Naive B cell (primary cell): Measurements from ENCODE around the gene LRRC8B. TPM values are rescaled to one million over a fixed set of nuclear protein-coding genes. Genes with fewer than 3 reads are reported as not detected.
A peak's percentile ranks its signal among the peaks of the same experiment; 100 is the strongest.

Experiments used
- ATAC-seq, 2 donors: fragments of 150-1000 bp; cut with Tn5 transposase; 2 replicates each; pipeline ENCODE4 v1.10.0; 2021; ENCODE audit warnings: low read depth in 2 of 2, mild to moderate bottlenecking in 2 of 2, moderate library complexity in 2 of 2
- DNase-seq: peaks from one replicate; pipeline ENCODE4 v3.0.0; 2022
- H3K27ac Mint-ChIP-seq, 6 donors: one replicate each; pipeline ENCODE4 v1.8.0; 2020 to 2022; ENCODE audit warnings: mild to moderate bottlenecking in 6 of 6, mixed read lengths in 6 of 6, moderate library complexity in 5 of 6, inconsistent platforms in 2 of 6
- H3K27me3 Mint-ChIP-seq, 3 donors: one replicate each; pipeline ENCODE4 v1.8.0; 2021 to 2022; ENCODE audit warnings: mixed read lengths in 3 of 3, mild to moderate bottlenecking in 1 of 3
- H3K36me3 Mint-ChIP-seq, 2 donors: one replicate each; pipeline ENCODE4 v1.8.0; 2020 to 2022; ENCODE audit warnings: mixed read lengths in 2 of 2, inconsistent platforms in 1 of 2, mild to moderate bottlenecking in 1 of 2
- H3K4me1 Mint-ChIP-seq, 3 donors: one replicate each; pipeline ENCODE4 v1.8.0; 2020 to 2022; ENCODE audit warnings: mixed read lengths in 3 of 3, inconsistent platforms in 1 of 3, mild to moderate bottlenecking in 1 of 3, moderate library complexity in 1 of 3
- H3K4me3 Mint-ChIP-seq, 8 donors: one replicate each; pipeline ENCODE4 v1.8.0; 2020 to 2022; ENCODE audit warnings: mild to moderate bottlenecking in 8 of 8, mixed read lengths in 8 of 8, moderate library complexity in 8 of 8, inconsistent platforms in 2 of 8
- H3K9me3 Mint-ChIP-seq, 7 donors: one replicate each; pipeline ENCODE4 v1.8.0; 2020 to 2022; ENCODE audit warnings: mixed read lengths in 7 of 7, mild to moderate bottlenecking in 5 of 7, inconsistent platforms in 2 of 7, moderate library complexity in 1 of 7
- polyA plus RNA-seq, 6 donors: library from polyadenylated mRNA; unstranded; fragments of 300-500 nt; fragmentation: Illumina TruSeq; gene quantifications; one replicate each; pipeline ENCODE4 v1.2.3, GENCODE V29; 2021; ENCODE audit warnings: low read depth in 6 of 6

LRRC8B gene
- polyA plus RNA-seq, 6 donors from 2014 or later, result 5.3 to 11.7 (median 9.6) TPM

DNA sequence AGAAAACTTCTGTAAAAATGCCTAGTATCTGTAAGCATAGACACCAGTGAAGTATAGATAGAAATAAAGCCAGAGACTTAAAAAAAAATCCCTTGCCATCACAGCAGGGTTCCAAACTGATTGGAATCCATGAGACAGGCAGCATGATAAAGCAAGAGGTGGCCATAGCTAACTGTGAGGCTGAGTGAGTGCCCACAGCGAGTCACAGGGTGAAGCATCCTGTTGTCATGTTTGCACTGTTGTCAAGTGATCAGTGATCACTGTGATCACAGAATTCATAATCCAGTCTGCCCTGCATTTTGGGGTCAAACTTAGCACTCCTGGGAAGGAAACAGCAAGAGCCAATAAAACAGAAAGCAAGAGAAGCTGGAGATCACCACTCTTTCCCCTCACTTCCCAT, 33.3 kb downstream of the LRRC8B start:
- peaks cover 8 to 11% (median 9%) of the 10 kb centered on the region in 3 donors for H3K4me1 Mint-ChIP-seq
- no peak overlapping the region for H3K4me3 Mint-ChIP-seq
- no peaks in the 10 kb centered on the region for H3K27me3 Mint-ChIP-seq
- H3K36me3 Mint-ChIP-seq, result peaks cover 0 to 18% of the 10 kb centered on the region in 2 donors
- peaks cover 0 to 5% (median 0%) of the 10 kb centered on the region in 7 donors for H3K9me3 Mint-ChIP-seq
- no peak for DNase-seq
- no peak for ATAC-seq
- H3K27ac Mint-ChIP-seq, result peak overlapping the region in 1 of 6 donors; percentile 6

DNA sequence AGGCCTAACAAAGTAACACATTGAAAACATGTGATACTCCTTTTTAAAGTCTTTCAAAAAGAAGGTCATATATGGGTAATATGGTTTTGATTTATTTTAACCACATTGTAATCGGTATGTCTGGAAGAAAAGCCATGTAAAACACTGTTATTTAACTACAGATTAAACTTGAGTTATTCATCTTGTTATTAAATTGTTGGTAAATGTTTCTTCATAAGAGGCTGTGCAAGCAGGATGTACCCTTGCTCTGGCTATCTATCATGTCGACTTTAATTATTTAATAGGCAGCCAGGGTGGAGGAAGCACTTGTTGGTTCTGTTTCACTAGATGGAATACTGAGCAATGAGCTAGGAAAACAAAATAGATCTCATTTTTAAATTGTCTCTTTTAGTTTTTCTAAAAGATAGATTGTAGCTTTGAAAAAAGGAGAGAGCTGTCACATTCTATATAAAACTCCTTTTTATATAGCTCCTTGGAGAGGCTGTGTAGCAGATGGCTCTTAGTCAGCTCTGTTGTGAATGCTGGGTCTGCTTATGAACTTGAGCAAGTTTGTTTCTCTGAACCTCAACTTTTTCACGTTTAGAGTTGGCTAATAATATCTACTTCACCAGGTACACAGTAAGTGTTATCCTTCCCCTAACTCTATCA, 39.5 kb downstream of the LRRC8B start:
- no peak overlapping the region for H3K27ac Mint-ChIP-seq
- no peak overlapping the region for H3K4me3 Mint-ChIP-seq
- ATAC-seq (no peak), DNase-seq (no peak)
- H3K4me1 Mint-ChIP-seq, result no peaks in the 10 kb centered on the region
- H3K9me3 Mint-ChIP-seq, result peaks cover 0 to 5% (median 0%) of the 10 kb centered on the region in 7 donors
- H3K36me3 Mint-ChIP-seq, result no peaks in the 10 kb centered on the region
- no peaks in the 10 kb centered on the region for H3K27me3 Mint-ChIP-seq

DNA sequence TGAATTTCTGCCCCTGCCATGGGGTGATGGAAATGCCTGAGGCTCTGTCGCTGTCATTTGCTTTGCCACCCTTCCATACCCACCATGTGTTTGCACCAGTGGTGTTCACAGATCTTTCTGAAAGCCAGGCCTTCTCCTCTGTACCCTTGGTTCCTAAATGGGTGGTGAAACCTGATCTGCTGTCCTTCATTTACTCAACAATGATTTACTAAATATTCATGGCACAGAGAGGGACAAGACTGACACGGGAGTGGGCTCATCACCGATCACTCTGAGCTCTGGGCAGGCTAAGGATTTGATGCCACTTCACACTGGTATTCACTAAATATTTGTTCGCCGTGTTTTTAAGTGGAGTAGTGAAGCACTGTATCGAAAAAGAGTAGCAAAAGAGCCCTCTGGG, 40.9 kb downstream of the LRRC8B start:
- H3K4me1 Mint-ChIP-seq, result peaks cover 4 to 6% (median 6%) of the 10 kb centered on the region in 3 donors
- H3K9me3 Mint-ChIP-seq, result peaks cover 0 to 11% (median 3%) of the 10 kb centered on the region in 7 donors
- H3K4me3 Mint-ChIP-seq, result no peak overlapping the region
- H3K27me3 Mint-ChIP-seq, result no peaks in the 10 kb centered on the region
- DNase-seq, result no peak
- ATAC-seq, result no peak
- peak overlapping the region in 1 of 6 donors; percentile 54 for H3K27ac Mint-ChIP-seq
- peaks cover 0 to 8% of the 10 kb centered on the region in 2 donors for H3K36me3 Mint-ChIP-seq

DNA sequence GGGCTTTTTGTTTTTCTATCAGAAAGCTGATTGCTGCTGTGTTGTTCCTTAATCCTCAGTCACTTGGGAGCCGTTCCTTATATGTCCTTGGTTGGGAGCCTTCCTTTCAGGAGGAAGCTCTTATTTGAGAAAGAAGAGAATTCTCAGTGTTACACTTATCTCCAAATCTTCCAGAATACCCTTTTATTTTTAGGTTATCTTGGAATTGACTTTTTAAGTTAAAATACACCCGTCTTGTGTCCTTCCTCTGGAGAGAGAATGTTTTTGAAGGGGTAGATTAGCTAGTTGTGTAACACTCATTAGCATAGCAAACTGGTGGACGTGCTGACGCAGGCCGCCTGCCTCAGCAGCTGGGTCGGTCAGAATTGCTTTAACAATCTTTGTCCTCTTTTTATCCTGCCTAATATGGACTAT, 42.1 kb downstream of the LRRC8B start:
- H3K9me3 Mint-ChIP-seq, result peaks cover 0 to 16% (median 3%) of the 10 kb centered on the region in 7 donors
- peaks cover 0 to 20% of the 10 kb centered on the region in 2 donors for H3K36me3 Mint-ChIP-seq
- no peak for ATAC-seq
- H3K27ac Mint-ChIP-seq, result peak overlapping the region in 1 of 6 donors; percentile 61
- peaks cover 8 to 19% (median 11%) of the 10 kb centered on the region in 3 donors for H3K4me1 Mint-ChIP-seq
- no peaks in the 10 kb centered on the region for H3K27me3 Mint-ChIP-seq
- no peak overlapping the region for H3K4me3 Mint-ChIP-seq
- no peak for DNase-seq

DNA sequence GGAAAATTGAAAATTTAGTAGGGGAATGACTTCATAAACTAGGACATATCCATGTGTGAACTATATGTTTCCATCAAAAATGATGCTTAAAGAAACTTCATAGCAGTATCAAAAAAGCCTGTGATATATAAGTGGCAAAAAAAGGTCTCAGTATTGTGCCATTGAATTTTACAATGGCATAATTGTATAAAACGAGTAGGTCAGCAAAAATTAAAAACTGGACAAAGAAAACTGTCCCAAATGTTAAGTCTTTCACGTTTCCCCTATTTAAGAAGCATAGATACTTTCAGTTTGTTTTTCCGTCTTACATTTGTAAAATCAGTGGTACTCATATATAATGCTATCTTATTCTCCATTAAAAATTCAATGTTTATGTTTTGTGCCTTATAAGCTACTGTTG, 43.2 kb downstream of the LRRC8B start:
- Mint-ChIP-seq H3K9me3 (peaks cover 0 to 16% (median 3%) of the 10 kb centered on the region in 7 donors), H3K4me3 (peak overlapping the region in 2 of 8 donors; percentile 22 to 38), H3K4me1 (peaks cover 9 to 20% (median 11%) of the 10 kb centered on the region in 3 donors), H3K27ac (peak overlapping the region in 1 of 6 donors; percentile 18), H3K27me3 (no peaks in the 10 kb centered on the region), H3K36me3 (peaks cover 0 to 26% of the 10 kb centered on the region in 2 donors)
- no peak for DNase-seq
- ATAC-seq, result no peak

DNA sequence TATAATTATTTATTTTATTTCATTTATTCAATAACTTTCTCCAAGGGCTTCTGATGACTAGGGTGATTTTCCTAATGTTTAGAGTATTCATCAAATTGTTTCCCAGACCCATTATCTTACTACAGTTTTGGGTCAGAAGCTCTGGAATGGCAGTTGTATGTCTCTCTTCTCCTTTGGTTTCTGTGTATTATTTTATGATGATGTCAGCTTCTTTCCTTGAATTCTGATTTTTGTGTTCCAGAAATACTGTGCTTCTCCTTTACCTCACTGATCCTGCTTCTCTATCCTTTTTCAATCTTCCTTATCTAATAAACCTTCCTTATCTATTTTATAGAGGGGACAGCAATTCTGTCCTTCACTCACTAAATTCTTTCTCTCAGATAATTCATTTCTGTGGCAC, 48.8 kb downstream of the LRRC8B start:
- no peak for DNase-seq
- H3K27me3 Mint-ChIP-seq, result no peaks in the 10 kb centered on the region
- no peak overlapping the region for H3K4me3 Mint-ChIP-seq
- peaks cover 9 to 20% (median 14%) of the 10 kb centered on the region in 3 donors for H3K4me1 Mint-ChIP-seq
- peaks cover 16 to 46% of the 10 kb centered on the region in 2 donors for H3K36me3 Mint-ChIP-seq
- no peak for ATAC-seq
- peaks cover 0 to 16% (median 3%) of the 10 kb centered on the region in 7 donors for H3K9me3 Mint-ChIP-seq
- peak overlapping the region in 1 of 6 donors; percentile 74 for H3K27ac Mint-ChIP-seq

DNA sequence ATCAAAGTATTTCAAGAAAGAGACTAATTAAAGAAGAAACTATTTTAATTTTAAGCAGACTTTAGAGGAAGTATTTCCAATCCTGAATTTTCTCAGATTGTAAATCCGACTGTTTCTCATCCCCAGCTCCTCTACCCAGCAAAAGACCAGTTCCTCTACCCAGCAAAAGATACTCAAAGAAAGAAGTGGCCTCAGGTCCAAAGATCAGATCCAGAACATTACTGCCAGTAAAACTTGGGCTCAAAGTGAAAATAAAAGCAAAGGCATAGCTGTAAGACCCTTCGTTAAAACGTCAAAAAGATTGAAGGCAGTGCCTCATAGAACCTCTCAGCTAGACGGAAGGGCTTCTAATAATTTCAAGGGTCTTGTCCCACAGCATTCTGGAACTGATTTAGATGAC, 50.0 kb downstream of the LRRC8B start:
- Mint-ChIP-seq H3K36me3 (peaks cover 16 to 41% of the 10 kb centered on the region in 2 donors), H3K27ac (peak overlapping the region in 1 of 6 donors; percentile 62), H3K27me3 (no peaks in the 10 kb centered on the region), H3K4me3 (no peak overlapping the region), H3K4me1 (peaks cover 14 to 27% (median 20%) of the 10 kb centered on the region in 3 donors), H3K9me3 (peaks cover 0 to 13% (median 3%) of the 10 kb centered on the region in 7 donors)
- DNase-seq (no peak), ATAC-seq (no peak)

DNA sequence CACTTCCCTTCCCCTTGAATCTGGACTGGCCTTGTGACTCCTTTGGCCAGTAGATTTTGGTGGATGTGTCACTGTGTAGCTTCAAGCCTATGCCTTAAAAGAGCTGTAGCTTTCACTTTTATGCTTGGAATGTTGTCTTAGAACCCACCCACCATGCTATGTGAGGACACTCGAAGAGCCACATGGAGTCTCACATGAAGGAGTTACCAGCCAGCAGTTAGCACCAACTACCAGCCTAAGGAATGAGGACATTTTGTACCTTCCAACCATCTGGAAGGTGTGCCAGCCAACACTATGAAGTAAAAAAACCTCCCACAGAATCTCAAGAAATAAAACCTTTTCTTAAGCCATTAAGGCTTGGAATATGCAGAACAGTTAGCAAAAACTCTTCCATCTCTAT, 50.6 kb downstream of the LRRC8B start:
- Mint-ChIP-seq H3K27me3 (no peaks in the 10 kb centered on the region), H3K4me1 (peaks cover 13 to 24% (median 17%) of the 10 kb centered on the region in 3 donors), H3K9me3 (peaks cover 0 to 9% (median 3%) of the 10 kb centered on the region in 7 donors), H3K36me3 (peaks cover 20 to 40% of the 10 kb centered on the region in 2 donors), H3K27ac (no peak overlapping the region), H3K4me3 (no peak overlapping the region)
- ATAC-seq, result no peak
- no peak for DNase-seq

DNA sequence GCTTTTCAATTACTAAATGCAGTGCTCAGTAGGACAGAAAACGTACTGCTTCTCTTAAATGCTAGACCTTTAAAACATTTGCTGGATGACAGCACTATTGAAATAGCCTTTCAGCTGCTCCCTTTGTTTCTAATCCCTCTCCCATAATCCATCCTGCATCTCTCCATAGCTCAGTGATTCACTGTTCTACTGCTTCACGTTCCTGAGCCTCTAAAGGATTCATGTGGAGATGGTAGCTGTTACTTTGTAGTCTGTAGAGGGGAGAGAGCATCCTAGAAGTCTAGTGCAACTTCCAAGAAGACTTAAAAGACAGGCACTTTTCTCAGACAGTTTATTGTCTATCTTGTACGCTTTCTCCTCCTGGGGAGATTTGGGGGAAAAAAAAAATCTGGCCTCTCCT, 51.4 kb downstream of the LRRC8B start:
- Mint-ChIP-seq H3K36me3 (peaks cover 23 to 34% of the 10 kb centered on the region in 2 donors), H3K4me3 (no peak overlapping the region), H3K27ac (no peak overlapping the region), H3K27me3 (no peaks in the 10 kb centered on the region), H3K9me3 (peaks cover 0 to under 1% (median 0%) of the 10 kb centered on the region in 7 donors), H3K4me1 (peaks cover 9 to 16% (median 11%) of the 10 kb centered on the region in 3 donors)
- ATAC-seq (no peak), DNase-seq (no peak)

DNA sequence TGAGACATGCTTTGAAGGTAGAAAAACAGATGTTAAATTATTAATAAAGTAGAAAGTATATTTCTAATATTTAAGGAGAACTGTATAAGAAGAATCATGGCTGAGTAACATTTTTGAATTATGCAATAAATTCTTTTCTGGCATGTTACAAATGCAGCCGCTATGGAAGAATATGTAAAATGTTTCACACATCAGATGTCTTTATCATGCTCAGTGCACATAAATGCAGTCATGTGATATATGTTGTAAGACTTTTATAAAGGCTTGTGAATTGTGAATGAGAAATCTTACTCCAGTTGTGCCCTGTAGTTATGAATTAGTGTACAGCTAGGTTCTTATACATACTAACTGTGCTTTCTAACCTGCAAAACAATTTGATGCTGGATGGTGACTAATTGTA, 53.5 kb downstream of the LRRC8B start:
- ATAC-seq, result no peak
- DNase-seq, result no peak
- Mint-ChIP-seq H3K9me3 (no peaks in the 10 kb centered on the region), H3K4me3 (no peak overlapping the region), H3K4me1 (peaks cover 6 to 9% (median 7%) of the 10 kb centered on the region in 3 donors), H3K27me3 (no peaks in the 10 kb centered on the region), H3K36me3 (peaks cover 30 to 33% of the 10 kb centered on the region in 2 donors), H3K27ac (no peak overlapping the region)

DNA sequence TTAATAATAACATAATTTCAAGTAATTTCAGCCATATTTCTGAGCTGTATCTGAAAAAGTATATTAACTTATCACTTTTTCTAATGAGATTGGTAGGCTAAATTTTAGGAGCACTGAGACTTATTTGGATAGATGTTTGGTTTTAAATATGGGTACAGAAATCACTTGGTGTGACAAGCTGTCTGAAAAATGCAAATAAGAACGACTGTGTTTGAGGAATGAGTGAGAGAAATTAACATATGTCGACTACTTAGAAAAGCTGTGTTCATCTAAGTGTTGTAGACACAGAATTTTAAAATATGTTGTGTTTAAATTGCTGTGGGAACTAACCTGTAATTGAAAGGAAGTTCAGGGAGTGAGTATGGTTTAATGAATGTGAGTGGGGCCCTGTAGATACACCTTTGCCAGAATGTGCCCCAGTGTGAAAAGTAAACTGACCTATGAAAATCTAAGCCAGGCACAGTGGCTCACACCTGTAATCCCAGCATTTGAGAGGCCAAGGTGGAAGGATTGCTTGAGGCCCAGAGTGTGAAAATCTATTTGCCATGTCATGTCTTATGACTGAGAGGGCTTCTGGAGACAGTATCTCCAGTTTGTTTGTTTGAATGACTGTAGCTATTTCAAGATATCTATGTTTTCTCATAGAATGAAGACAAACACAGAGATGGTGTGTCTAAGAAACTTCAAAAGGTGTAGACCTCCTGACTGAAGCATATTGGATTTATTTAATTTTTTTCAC, 54.5 kb downstream of the LRRC8B start:
- Mint-ChIP-seq H3K4me3 (no peak overlapping the region), H3K36me3 (peaks cover 31 to 32% of the 10 kb centered on the region in 2 donors), H3K27me3 (no peaks in the 10 kb centered on the region), H3K27ac (peak overlapping the region in 3 of 6 donors; percentile 1 to 66 (median 27)), H3K4me1 (peaks cover 6 to 9% (median 7%) of the 10 kb centered on the region in 3 donors), H3K9me3 (no peaks in the 10 kb centered on the region)
- DNase-seq (no peak), ATAC-seq (peak in 1 of 2 donors; percentile 30)

DNA sequence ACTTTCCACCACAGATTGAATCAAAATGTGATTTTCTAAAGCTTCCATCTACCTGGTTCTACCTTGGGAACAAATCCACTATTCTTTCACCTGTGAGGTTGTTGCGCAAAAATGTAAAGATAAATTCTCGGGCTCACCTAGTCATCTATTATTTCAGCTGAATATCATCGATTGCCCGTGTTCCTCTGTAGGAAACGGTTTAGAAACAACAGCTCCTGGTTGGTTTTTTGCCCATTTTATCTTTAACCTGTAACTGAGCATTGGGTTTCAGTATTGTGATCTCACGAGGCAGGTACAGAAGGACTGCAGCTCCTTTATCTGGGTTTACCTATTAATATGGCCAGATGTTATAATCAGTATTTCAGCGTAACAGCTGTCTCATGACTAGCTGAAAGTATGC, 55.4 kb downstream of the LRRC8B start:
- DNase-seq, result no peak
- H3K4me1 Mint-ChIP-seq, result peaks cover 6 to 9% (median 7%) of the 10 kb centered on the region in 3 donors
- no peak overlapping the region for H3K4me3 Mint-ChIP-seq
- peaks cover 26 to 35% of the 10 kb centered on the region in 2 donors for H3K36me3 Mint-ChIP-seq
- no peak for ATAC-seq
- no peaks in the 10 kb centered on the region for H3K9me3 Mint-ChIP-seq
- no peak overlapping the region for H3K27ac Mint-ChIP-seq
- no peaks in the 10 kb centered on the region for H3K27me3 Mint-ChIP-seq

DNA sequence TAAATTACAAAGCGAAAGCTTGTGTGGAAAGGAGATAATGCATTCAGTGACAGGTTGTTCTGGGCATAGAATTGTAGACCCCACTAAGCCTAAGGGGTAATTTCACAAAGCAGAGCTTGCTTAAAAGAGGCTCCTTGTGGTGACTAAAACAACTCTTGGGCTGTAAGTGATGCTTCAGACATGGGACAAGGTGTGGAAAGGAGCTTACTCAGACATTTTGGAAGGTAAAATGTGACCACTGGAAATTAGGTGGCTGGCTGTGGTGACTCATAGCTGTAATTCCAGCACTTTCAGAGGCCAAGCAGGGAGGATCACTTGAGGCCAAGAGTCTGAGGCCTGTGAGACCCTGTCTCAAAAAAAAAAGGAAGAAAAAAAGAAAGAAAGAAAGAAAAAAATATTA, 57.2 kb downstream of the LRRC8B start:
- Mint-ChIP-seq H3K27me3 (no peaks in the 10 kb centered on the region), H3K4me1 (peaks cover 6 to 9% (median 7%) of the 10 kb centered on the region in 3 donors), H3K9me3 (no peaks in the 10 kb centered on the region), H3K36me3 (peaks cover 24 to 33% of the 10 kb centered on the region in 2 donors), H3K27ac (no peak overlapping the region), H3K4me3 (no peak overlapping the region)
- no peak for ATAC-seq
- DNase-seq, result no peak

DNA sequence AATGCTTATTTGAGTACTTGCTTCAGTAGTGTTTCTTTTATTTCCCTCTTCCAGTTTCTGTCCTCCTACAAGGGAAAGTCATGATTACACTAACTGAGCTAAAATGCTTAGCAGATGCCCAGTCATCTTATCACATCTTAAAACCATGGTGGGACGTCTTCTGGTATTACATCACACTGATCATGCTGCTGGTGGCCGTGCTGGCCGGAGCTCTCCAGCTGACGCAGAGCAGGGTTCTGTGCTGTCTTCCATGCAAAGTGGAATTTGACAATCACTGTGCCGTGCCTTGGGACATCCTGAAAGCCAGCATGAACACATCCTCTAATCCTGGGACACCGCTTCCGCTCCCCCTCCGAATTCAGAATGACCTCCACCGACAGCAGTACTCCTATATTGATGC, 57.9 kb downstream of the LRRC8B start:
- Mint-ChIP-seq H3K4me3 (no peak overlapping the region), H3K27me3 (no peaks in the 10 kb centered on the region), H3K27ac (no peak overlapping the region), H3K9me3 (no peaks in the 10 kb centered on the region), H3K36me3 (peaks cover 24 to 35% of the 10 kb centered on the region in 2 donors), H3K4me1 (peaks cover 6 to 9% (median 7%) of the 10 kb centered on the region in 3 donors)
- DNase-seq (no peak), ATAC-seq (no peak)
